HG02678 (cell line): Measurements from ENCODE around the gene GH2.
"Not testable (repeated sequence)": the region's sequence is repeated elsewhere in the genome, so short reads cannot be mapped to it uniquely, and the experiment has no call there.

Experiments used
- ATAC-seq: cut with Tn5 transposase; IDR thresholded peaks from one replicate; pipeline ENCODE4 v1.9.1; 2021; ENCODE audit warnings: mild to moderate bottlenecking, moderate library complexity; ENCODE audit not compliant: unreplicated experiment

GH2 gene

GRCh38 chr17:63881935-63882601 is at the start of gene GH2:
Gene GH2, minus strand, starts transcription at chr17:63881944. Its CDS starts 143 bp downstream, at chr17:63881801.
- no peak for ATAC-seq

GRCh38 chr17:63930951-63931575 is 49.3 kb upstream of the GH2 start:
- peak; percentile 37 for ATAC-seq

- no peak for ATAC-seq
Measured at GRCh38 chr17:63929860-63930766, 48.4 kb upstream of the GH2 start.

GRCh38 chr17:63928966-63929695 is 47.4 kb upstream of the GH2 start:
- no peak for ATAC-seq

GRCh38 chr17:63928172-63928666 is 46.5 kb upstream of the GH2 start:
- ATAC-seq, result no peak

GRCh38 chr17:63927464-63928171 is 45.9 kb upstream of the GH2 start:
- no peak for ATAC-seq

- ATAC-seq, result no peak
Measured at GRCh38 chr17:63926164-63926563, 44.4 kb upstream of the GH2 start.

- no peak for ATAC-seq
Measured at GRCh38 chr17:63925615-63926014, 43.9 kb upstream of the GH2 start.

GRCh38 chr17:63922402-63922801 is 40.7 kb upstream of the GH2 start:
- peak; percentile 49 for ATAC-seq

- not testable (repeated sequence) for ATAC-seq
Measured at GRCh38 chr17:63920779-63921178, 39.0 kb upstream of the GH2 start.

GRCh38 chr17:63920050-63920449 is 38.3 kb upstream of the GH2 start:
- ATAC-seq, result not testable (repeated sequence)

- peak; percentile 61 for ATAC-seq
Measured at GRCh38 chr17:63919311-63919723, 37.6 kb upstream of the GH2 start.

- not testable (repeated sequence) for ATAC-seq
Measured at GRCh38 chr17:63918789-63919305, 37.1 kb upstream of the GH2 start, which contains the start of gene GH1. Gene GH1, minus strand, starts transcription at chr17:63918839. Its CDS starts 63 bp downstream, at chr17:63918776.

GRCh38 chr17:63918305-63918704 is 36.6 kb upstream of the GH2 start:
- ATAC-seq, result no peak

- no peak for ATAC-seq
Measured at GRCh38 chr17:63917646-63918045, 35.9 kb upstream of the GH2 start.

- not testable (repeated sequence) for ATAC-seq
Measured at GRCh38 chr17:63917206-63917605, 35.5 kb upstream of the GH2 start.

GRCh38 chr17:63916566-63917185 is 34.9 kb upstream of the GH2 start:
- no peak for ATAC-seq

- ATAC-seq, result peak; percentile 49
Measured at GRCh38 chr17:63915753-63916152, 34.0 kb upstream of the GH2 start.

- ATAC-seq, result no peak
Measured at GRCh38 chr17:63914471-63914870, 32.7 kb upstream of the GH2 start.
